NCI-H2029 treated with DMSO at 0.1 percent for 48 hours (cell line): ENCODE measurements around the gene ZBTB22.
A peak's percentile ranks its signal among the peaks of the same experiment; 100 is the strongest.
"Not testable (repeated sequence)": the region's sequence is repeated elsewhere in the genome, so short reads cannot be mapped to it uniquely, and the experiment has no call there.

Experiments
- DNase-seq: peaks from one replicate; lab custom pipeline; 2025; lab: John Stamatoyannopoulos, UW

The ZBTB22 gene

GRCh38 chr6:33301877-33302276, 15.7 kb downstream of the ZBTB22 start:
- no peak for DNase-seq

DNA sequence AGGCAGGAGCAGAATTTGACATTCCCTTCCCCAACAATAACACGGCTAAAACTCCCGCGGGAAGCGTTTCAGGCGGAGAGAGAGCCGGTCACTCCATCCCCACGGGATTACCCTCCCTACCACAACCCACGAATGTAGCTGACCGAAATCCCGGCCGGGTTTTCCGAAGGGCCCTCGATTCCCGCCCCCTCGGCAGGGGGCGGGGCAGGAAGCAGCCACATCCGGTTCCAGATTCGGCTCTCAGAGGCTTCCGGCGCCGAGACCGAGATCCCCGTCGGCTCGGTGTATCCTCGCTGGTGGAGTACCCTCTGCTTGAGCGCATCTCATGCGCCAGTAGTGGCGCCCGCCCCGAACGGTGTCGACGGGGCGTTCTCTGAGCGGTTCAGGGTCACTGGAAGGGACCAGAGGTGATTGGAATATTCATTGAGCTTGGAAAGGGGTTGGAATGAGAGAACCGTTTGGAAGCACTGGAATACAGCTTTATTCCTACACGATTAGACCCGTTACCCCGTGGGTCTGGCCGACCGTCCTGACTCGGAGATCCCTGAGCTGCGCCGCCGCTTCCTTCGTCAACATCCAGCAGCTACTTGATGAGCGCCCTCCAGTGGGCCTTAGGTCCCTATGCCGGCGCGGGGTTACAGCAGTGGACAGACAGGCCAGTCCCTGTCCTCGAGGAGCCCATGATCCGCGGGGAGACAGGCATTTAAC, 18.2 kb downstream of the ZBTB22 start:
- peak; percentile 71 for DNase-seq

GRCh38 chr6:33298773-33299236, 18.7 kb downstream of the ZBTB22 start, which contains the start of gene RGL2:
Gene RGL2, minus strand, starts transcription at chr6:33298942. Its CDS starts 332 bp downstream, at chr6:33298610.
- peak; percentile 64 for DNase-seq

DNA sequence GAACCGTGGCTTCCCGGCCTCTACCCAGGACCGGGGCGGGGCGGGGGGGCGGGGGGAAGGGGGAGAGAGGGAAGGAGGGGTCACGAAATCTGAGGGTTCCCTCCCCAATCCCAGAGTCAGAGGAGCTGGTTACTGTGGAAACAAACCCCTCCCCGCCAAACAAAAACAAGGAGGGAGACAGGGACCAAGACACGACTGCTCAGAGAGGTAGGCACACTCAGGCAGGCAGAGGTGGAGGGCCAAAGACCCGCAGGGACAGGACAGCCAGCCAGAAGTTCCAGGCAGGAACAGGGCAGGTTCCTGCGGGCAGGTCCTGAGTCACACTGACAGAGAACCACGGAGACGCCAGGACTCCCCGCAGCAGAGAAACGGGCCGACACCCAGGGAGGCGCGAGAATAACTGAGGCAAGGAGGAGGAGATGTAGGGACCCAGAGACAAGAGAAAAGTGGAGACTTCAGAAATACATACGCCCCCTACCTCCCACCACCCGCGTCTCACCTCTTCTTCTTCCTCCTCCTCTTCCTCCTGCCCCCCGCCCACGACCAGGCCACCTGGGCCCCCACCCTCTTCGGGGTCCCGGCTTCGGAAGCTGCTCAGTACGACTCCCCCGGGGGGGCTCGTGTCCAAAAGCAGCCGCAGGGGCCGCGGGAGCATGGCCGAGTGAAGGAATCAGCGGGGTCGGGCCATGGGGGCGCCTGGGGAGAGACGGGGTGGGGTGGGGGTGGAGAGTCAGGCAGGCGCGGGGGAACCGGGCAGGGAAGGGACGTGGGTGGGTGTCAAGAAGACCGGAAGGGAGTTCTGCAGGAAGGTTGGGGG, 19.4 kb downstream of the ZBTB22 start:
- no peak for DNase-seq

GRCh38 chr6:33297406-33297955, 20.1 kb downstream of the ZBTB22 start:
- DNase-seq = no peak

DNA sequence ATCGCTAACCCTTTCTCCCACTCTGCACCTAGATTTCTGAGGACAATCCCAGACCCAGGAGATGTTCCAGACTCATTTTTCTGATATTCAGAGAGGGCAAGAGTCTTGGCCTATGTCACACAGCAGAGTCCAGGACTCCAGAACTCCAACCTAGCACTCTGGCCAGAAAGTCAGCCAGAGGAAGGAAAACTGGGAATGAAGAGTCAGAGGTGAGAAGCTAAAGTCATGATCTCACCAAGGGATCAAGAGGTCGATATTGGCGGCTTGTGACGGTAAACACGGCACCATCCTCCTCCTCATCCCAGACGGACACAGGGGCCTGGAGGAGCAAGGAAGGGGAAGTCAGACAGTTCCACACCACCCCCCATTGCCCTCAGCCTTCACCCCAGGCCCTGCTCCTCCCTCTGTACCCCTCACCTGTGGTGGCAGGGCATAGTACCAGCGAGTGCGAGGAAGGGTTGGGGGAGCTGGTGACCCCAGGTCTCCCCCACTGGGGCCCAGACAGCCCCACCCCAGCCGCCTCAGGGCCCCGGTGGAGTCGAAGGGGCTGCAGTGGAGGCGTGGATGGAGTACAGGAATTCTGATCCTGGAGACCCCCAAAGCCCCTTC, 20.6 kb downstream of the ZBTB22 start:
- DNase-seq = no peak

DNA sequence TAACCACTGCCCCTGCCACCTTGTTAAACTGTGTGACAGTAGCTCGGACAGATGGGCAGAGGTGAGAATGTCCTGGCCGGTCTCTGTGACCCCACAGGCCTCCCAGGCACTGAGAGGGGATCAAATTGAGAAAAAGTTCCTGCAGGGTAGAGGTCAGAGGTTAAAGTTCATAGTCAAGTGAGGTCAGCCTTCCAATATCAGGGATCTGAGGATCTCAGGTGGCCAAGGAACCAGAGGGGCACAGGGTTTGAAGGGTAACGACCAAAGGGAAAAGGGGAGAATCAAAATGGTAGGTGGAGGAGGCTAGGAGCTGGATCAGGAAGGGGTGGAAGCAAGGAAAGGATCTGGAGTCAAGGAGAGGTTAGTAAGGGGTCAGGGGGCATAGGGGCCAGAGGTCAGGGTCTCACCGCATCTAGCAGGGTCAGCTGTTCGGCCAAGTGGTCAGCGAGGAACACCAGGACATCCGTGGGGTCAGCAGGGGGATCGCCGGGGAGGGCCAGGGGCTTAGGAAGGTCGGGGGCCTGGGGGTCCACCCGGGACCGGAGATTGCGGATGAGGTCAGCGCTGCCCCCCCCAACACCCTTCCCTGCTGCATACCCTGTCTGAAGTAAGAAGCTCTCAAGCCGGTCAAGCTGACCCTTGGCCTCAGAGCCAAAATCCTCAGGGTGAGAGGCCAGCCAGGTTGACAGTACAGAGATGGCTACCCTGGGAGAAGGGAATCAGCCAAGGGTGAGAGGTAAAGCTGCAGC, 21.7 kb downstream of the ZBTB22 start:
- no peak for DNase-seq

- no peak for DNase-seq
These were observed 23.3 kb downstream of the ZBTB22 start for GRCh38 chr6:33294086-33294823.

- no peak for DNase-seq
These were observed 24.4 kb downstream of the ZBTB22 start for GRCh38 chr6:33292996-33293682.

GRCh38 chr6:33290459-33290858, 27.1 kb downstream of the ZBTB22 start:
- no peak for DNase-seq

DNA sequence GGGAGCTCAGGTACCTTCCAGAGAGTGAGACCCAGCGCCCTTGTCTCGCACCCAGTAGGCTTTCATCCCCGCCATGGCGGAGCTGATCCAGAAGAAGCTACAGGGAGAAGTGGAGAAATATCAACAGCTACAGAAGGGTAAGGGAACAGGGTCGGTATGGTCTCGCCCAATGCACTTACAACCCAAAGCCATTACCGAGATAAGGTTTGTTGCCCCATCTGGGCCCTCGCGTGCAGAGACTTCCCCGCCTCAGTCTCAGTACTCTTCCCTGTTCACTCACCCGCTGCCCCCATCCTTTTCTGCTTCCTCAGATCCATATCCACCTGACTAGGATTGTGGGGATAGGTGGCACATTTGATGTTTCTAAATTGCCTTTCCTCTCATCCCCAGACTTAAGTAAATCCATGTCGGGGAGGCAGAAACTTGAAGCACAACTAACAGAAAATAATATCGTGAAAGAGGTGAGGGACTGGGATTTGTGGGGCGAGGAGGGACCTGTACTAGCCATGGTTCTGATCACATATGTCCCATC, 27.7 kb downstream of the ZBTB22 start:
- DNase-seq = no peak

GRCh38 chr6:33288921-33289783, 28.4 kb downstream of the ZBTB22 start, which contains the start of the genes PFDN6 and WDR46:
Gene PFDN6, plus strand, starts transcription at chr6:33289601. Its CDS starts 256 bp downstream, at chr6:33289857.
Gene WDR46, minus strand, starts transcription at chr6:33289239. Its CDS starts 69 bp downstream, at chr6:33289170.
- DNase-seq = peak; percentile 97

DNA sequence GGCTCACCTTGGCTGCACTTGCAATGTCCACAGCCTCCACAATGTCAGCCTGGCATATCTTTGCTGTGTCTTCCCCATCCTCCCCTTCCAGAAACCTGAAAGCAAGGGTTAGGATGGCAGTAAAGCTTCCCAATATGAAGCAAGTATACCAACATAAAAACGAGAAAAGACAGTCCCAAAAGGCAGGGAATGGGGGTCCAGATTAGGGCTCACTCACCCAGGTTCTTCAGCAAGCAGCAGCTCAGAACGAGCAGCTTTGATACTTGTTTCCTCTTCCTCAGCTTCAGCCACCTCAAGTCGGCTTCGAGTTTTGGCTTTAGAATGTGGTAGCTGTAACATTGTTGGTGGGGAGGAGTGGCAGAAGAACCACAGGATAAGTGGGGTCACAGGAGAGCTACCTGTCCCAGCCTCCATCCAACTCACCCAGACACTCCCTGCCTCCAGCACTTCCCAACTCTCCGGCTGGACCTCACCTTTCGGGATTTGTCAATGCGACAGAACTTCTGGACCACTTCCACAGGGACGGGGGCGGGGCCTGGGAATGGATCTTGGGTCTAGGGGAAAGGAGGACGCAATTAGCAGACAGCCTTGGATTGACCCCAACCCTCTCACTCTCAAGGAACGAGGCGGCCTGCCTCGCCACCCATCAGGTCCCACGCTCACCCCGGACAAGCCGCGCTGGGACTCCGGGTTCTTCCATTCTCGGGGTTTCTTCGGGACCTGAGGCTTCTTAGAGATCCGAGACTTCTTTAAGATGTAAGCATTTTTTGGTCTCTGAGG, 29.2 kb downstream of the ZBTB22 start:
- DNase-seq = no peak

DNA sequence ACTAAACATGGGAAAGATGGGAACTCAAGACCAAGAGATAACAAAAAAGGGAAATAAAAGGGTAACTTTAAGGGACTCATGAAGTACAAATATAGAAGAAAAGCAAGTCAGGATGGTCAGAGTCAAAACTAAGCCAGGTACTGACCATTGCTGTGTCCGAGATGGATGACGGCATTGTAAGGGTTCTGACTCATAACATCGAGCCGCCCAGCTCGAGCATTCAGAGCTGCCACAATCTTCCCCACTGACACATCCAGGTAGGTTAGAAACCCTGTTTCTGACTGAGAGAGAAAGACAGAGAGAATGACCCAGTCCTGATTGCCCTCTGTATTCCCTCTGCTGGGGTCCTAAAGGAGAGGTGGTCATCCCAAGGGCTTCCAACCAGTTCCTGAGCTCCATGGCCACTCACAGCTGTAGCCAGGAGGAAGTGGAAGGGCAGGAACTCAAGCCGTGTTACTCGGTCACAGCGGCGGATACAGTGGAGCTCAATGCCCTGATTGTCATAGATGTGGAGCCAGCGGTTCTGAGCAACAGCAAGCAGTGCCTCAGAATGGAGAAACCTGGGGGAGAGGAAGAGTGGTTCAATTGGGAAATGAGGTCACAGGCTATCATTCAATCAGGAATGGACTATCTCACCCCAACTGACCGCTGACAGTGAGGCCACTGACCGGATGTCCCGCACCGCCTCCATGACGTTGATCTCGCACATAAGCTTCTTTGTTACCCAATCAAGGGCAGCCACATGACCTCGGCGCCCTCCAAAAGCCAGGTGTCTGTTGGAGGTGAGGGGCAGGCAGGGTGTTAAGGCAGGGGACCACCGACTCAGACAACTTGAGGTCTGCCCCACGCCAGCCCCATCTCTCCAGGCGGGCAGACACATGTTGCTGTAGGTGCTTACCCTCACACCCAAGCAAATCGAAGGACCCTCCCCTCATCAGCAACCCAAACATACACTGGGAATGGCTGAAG, 30.3 kb downstream of the ZBTB22 start:
- DNase-seq = no peak

DNA sequence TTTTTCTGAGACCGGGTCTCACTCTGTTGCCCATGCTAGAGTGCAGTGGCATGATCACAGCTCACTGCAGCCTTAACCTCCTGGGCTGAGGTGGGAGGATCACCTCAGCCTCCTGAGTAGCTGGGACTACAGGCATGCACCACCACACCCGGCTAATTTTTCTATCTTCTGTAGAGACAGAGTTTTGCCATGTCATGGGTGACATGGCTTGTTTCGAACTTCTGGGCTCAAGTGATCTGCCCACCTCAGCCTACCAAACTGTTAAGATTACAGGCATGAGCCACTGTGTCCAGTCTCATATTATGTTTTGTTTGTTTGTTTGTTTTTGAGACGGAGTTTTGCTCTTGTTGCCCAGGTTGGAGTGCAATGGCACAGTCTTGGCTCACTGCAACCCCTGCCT, 32.3 kb downstream of the ZBTB22 start:
- not testable (repeated sequence) for DNase-seq

DNA sequence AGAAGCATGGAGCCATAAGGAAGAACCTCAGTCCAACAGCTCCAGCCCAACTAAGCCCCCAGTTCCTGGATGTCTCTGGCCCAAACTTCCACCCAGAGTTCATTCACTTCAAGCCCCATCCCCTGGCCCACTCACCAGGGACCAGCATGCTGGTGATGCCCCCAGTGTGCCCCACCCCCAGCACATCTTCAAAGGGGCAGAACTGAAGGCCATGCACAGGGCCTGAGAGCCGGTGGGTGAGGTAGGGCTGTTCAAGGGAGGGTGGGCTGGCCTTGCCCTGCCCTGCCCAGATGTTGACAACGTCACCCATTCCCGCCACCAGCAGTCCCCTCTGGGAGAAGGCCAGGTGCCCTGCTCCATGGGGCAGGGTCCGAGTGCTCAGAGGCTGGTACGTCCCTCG, 37.0 kb downstream of the ZBTB22 start:
- DNase-seq = no peak

DNA sequence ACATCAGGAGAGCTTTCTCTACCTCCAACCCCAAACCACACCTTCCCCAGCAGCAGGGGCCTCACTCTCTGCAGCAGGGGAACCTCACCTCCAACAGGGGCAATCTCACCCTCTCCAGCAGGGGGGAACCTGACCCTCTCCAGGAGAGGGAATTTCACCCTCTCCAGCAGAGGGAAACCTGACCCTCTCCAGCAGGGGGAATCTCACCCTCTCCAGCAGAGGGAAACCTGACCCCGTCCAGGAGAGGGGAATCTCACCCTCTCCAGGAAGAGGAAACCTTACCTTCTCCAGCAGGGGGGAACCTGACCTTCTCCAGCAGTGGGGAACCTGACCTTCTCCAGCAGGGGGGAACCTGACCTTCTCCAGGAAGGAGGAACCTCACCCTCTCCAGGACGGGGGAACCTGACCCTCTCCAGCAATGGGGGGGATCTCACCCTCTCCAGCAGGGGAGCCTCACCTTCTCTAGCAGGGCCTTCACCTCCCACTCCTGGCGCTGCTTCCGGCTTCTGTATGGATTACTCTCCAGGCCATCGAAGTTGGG, 37.5 kb downstream of the ZBTB22 start:
- peak; percentile 7 for DNase-seq
